Left ventricle myocardium superior (tissue), 1 donor: ENCODE measurements around the gene INO80. TPM values are rescaled to one million over a fixed set of nuclear protein-coding genes. Genes with fewer than 3 reads are reported as not detected.
"Not testable (repeated sequence)": the region's sequence is repeated elsewhere in the genome, so short reads cannot be mapped to it uniquely, and the experiment has no call there.

Experiments used
- ATAC-seq: fragments of 200-7000 bp; cut with Tn5 transposase; one replicate; pipeline ENCODE4 v1.9.1; 2020; ENCODE audit warnings: mild to moderate bottlenecking, moderate library complexity
- DNase-seq: peaks from one replicate; pipeline ENCODE4 v3.0.0-alpha.2; 2020
- intact Hi-C: fragments of 100-400 bp; cut with micrococcal nuclease; formaldehyde crosslinking; loops from one replicate; pipeline ENCODE4 v1.11.0; 2022
- total RNA-seq: library from RNA; stranded (reverse); fragmentation: NEBNext Ultra II Directional; extraction: Animal tissue kit (Norgen Biotek cat#: 25700); gene quantifications from one replicate; pipeline ENCODE4 v1.2.1, GENCODE V29; 2021
- donor health status: DM: no; HTN: yes; CAD: no; lungs with severe emphysema.

INO80 gene
- total RNA-seq, 1 donor from 2014 or later: 10.6 TPM

DNA sequence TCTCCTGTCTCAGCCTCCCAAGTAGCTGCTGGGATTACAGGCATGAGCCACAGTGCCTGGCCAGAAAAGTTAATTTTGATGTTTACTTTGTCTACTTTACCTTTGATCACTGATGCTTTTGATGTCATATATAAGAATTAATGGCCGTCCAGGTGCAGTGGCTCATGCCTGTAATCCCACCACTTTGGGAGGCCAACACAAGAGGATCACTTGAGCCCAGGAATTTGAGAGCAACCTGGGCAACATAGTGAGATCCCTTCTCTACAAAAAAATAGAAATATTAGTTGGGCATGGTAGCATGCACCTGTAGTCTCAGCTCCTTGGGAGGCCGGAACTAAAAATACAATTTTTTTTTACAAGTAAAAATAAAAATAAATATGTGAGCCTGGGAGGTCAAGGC lies 6.8 kb upstream of the INO80 start:
- ATAC-seq (no peak), DNase-seq (no peak)
- intact Hi-C loops: no loop called here

DNA sequence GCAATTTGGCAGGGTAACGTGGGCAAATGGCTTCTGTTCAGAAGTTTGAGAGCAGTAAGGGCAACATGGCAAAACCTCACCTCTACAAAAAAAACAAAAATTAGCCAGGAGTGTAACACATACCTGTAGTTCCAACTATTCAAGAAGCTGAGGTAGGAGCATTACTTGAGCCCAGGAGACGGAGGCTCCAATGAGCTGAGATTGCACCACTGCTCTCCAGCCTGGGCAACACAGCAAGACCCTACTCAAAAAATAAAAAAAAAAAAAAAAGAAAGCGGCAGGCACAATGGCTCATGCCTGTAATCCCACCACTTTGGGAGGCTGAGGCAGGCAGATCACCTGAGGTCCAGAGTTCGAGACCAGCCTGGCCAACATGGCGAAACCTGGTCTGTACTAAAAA lies 5.9 kb upstream of the INO80 start:
- intact Hi-C loops: no loop called here
- DNase-seq (no peak), ATAC-seq (no peak)

DNA sequence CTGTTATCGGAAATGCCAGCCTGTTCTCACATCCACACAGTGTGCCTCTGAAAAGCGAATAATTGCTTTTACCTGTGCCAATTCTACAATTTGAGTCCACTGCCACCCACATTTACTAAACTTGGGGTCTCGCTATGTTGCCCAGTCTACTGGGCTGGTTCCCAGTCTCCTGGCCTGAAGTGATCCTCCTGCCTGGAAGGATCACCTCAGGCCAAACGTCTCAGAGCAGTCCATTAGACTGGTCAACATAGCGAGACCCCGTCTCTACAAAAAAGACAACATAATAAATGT lies 827 bp upstream of the INO80 start:
- ATAC-seq (no peak), DNase-seq (no peak)
- intact Hi-C loops: loop anchor here (5.0 kb wide), 1 partner anchor 115 kb away; the partner anchor contains the start of genes CHP1 and EXD1

DNA sequence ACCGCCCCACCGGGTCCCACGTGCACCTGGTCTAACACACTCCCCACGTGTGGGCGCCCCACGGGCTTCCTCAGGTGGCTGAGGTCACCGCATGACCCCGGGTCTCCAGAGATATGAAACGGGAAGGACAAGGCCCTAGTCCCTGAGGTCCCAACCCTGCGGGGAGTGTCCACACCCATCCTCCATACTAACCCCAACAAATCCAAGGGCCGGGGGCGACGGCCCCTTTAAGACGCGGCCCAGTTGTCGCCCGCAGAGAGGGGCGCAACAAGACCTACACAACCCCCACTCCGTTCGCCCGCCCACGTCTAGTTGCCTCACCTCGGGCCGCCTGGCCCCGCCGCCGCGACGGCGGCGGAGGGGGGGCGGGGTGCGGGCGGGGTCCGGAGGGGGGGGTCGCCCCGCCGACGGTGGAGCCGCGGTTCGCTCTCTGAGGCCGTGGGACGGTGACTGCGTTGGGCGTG lies 396 bp downstream of the INO80 start:
- intact Hi-C loops: loop anchor here (5.0 kb wide), 1 partner anchor 117 kb away; the partner anchor contains the start of genes CHP1 and EXD1
- DNase-seq: no peak
- ATAC-seq: peak; percentile 72

DNA sequence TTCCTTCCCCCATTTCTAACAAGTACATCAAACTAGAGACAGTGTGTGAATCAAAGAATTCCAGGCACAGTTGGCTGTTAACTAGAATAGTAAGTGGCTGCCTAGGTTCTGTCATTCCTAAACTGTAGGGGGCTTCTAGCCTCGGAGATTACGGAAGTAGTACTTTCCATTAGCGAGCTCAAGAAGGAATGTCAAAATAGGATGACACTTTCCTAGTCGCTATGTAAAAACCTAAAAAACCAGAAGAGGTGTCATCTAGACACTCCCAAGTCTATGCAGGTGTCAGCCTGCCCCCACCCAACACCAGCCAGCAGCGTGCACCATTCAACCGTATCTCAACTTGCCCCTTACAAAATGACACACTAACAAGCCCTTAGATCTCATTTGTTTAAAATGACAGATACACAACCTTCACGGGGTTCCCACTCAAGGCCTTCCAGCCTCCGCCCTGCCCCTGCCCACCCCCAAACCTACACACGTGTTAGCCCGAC lies 874 bp downstream of the INO80 start:
- intact Hi-C loops: loop anchor here (5.0 kb wide), 1 partner anchor 117 kb away; the partner anchor contains the start of genes CHP1 and EXD1
- ATAC-seq (no peak), DNase-seq (no peak)

DNA sequence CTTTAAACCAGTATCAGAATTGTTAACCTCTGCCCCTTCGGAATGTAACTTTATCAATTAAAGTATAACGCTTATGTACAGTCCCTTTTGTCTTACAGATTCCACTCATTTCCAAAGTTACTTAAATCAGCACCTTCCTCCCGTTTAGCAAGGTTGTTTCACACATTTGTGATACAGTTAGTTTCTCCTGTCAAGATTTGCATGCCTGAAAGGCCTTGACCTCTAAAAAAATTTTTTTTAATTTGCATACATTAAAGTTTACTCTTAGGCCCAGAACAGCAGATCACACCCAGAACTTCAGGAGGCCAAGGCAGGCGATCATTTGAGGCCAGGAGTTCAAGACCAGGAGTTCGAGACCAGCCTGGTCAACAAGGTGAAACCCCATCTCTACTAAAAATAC lies 9.1 kb downstream of the INO80 start:
- DNase-seq (no peak), ATAC-seq (no peak)
- intact Hi-C loops: no loop called here

DNA sequence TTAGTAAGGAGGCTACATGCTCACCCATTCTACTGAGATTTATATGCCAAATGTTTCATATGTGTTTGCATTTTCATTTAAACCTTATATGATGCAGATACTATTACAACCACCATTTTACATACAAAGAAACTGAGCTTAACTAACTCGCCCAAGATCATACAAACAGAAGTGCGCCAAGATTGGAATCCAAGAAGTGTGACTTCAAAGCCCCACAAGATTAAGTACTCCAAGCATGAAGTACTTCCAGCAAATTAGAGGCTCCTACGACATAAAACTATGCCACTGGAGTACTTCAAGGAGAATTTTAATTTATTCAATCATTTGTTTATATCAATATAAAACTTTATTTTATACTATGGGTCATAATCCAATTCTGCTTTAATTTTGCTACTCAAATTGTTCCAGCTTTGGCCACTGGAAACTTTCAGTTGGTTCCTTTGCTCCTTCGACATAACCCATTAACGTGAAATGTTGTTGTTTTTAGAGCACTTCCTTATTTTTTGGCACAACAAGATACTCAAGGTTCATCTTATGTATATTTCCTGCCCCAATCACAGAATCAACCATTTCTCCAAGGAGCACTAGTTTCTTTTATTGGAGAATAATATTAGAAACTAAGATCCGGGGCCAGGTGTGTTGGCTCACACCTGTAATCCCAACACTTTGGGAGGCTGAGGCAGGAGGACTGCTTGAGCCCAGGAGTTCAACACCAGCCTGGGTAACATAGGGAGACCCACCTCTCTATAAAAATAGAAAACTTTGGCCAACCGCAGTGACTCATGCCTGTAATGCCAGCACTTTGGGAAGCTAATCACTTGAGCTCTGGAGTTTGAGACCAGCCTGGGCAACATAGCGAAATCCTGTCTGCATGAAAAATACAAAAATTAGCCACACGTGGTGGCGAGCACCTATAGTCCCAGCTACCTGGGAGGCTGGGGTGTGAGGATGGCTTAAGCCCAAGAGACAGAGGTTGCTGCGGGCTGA lies 10.4 kb downstream of the INO80 start:
- ATAC-seq (no peak), DNase-seq (no peak)
- intact Hi-C loops: no loop called here

DNA sequence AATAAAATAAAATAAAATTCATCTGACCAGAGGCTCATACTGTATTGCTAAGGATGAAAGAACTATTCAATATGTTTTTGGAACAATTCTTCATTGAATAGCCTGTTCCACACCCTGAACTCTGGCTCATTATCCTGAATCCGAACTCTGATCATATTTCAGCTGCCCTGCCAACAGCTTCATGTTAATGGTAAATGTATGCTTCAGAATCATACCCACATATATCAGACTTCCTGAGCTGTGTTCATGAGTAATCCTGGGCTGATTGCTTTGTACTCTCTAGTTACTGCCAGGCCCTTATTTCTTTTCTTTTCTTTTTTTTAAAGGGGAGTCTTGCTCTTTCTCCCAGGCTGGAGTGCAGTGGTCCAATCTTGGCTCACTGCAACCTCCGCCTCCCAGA lies 11.8 kb downstream of the INO80 start:
- no peak for DNase-seq
- no peak for ATAC-seq
- intact Hi-C loops: no loop called here

DNA sequence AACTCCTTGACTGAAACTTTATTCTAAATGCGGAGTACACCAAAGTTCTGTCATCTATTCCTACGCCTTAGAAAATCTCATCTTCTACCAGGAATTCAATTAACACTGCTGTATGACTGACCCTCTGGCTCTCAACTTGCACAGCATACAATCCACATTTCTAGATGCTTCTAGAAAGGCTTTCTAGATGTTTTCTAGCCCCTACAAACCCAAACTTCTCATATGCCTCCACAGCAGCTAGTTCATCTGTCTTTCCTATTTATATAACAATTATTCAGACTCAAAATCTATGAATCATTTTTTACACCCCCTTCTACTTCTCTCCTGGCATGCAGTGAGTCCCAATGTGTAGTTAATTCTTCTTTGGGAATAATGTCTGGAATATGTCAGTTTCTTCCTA lies 13.2 kb downstream of the INO80 start:
- intact Hi-C loops: no loop called here
- DNase-seq: no peak
- ATAC-seq: no peak

DNA sequence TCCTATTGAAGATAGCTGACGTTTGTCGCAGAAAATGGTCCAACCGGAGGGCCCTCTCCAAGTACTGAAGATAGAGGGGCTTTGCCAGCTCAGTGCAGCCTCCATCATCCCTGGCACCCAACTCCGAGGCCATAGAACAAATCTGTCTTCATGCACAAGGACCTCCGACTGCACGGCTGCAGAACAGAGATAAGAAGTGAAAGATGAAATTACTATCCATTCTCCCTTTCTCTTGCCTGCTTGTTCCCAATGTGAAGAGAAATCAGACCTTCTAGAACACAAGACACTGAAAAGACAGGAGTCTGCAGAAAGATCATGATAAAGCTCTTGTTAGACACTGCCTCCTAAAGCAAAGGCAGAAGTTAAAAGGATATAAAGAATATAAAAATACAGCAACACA lies 19.9 kb downstream of the INO80 start:
- ATAC-seq: no peak
- DNase-seq: no peak
- intact Hi-C loops: no loop called here

DNA sequence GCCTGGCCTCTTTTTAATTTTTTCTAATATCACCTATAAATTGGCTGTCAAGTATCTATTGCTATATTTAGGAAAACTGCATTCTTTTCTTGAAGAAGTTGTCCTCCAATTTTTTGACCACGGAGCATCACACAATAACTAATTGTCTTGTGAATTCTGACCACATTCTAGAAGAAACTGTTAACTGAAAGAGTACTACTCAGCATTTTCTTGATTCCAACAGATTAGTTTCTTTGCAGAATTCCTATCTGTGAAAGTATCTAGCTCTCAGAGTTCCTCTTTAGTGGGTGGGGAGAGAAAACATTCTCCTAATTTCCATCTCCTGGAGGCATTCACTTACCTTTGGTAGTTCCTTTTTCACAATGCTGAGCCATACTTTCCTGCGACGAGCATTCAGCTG lies 31.1 kb downstream of the INO80 start:
- no peak for ATAC-seq
- no peak for DNase-seq
- intact Hi-C loops: loop anchor here (5.0 kb wide), 1 partner anchor 38 kb away; no protein-coding TSS in a partner anchor

DNA sequence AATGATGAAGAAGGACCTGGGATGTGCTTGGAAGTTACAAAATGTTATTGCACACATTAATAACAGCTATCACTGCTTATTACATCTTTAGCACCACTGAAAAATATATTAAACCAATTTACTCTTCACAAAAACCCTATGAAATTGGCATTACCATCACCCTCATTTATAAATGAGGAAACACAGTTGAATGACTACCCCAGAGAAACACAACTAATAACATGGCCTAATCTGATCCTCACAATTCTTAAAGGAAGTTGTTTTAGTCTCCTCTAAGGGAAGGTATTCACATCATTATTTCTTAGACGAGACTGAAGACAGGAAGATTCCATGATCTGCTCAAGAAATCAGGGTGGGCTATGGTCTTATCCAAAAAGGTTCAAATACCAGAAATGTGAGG lies 35.9 kb downstream of the INO80 start:
- intact Hi-C loops: no loop called here
- no peak for DNase-seq
- no peak for ATAC-seq

DNA sequence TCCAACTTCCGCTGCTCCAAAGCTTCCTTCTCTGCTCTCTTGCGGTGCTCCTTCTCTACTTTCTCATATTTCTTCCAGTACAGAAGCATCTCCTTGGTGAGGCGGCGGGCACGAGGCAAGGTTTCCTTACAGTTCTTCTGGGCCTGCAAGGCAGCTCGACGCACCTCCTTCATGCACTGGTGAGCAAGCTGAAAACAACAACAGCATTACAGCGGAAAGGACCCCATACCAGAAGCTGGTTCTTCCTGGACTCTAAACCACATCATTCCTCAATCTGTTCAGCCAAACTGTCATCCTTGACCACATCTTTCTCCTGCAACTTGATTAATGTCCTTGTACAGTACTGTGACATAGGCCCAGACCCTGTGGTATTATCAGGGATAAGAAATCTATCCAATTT lies 36.4 kb downstream of the INO80 start:
- no peak for DNase-seq
- no peak for ATAC-seq
- intact Hi-C loops: no loop called here

DNA sequence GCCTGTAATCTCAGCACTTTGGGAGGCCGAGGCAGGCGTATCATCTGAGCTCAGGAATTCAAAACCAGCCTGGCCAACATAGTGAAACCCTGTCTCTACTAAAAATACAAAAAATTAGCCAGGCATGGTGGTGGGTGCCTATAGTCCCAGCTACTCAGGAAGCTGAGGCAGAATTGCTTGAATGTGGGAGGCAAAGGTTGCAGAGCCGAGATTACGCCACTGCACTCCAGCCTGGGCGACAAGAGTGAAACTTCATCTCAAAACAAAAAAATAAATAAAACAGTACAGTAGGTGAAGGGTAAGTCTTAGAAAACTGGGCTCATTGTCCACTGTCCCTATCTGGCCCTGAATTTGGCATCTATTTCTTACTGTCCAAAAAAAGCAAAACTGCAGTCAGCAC lies 37.2 kb downstream of the INO80 start:
- DNase-seq, intact Hi-C loops, ATAC-seq: not testable (repeated sequence)

DNA sequence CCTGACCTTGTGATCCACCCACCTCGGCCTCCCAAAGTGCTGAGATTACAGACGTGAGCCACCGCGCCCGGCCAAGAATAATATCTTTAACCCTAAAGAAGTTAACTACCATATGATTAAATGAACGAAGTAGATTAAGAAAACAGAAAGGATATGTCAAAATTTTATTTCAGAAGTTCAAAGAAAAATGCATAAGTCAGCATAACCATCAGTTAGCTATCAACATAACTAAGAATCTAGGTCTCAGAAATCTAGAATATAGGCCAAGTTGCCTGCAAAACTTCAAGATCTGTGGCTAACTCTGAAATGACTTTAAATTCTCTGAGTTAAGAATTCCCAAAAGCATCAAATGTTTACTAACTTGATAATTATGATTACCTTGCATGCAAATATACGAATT lies 38.0 kb downstream of the INO80 start:
- DNase-seq: no peak
- ATAC-seq: no peak
- intact Hi-C loops: no loop called here

DNA sequence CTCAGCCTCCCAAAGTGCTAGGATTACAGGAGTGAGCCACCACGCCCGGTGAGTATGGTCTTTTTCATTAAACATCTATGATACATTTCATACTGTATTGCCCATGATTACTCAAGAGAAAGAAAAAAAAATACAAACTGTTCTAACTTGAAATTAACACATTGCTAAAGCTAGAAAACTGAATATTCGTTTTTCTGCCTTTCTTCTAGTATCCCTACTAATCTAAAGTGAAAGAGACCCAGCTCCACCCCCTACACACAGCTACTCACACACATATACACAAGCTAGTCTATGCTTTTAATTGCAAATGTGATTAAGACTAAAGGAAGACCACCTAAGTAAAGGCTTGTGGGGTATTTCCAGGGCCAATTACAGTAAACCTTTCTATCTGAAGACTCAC lies 43.1 kb downstream of the INO80 start:
- no peak for ATAC-seq
- no peak for DNase-seq
- intact Hi-C loops: no loop called here

DNA sequence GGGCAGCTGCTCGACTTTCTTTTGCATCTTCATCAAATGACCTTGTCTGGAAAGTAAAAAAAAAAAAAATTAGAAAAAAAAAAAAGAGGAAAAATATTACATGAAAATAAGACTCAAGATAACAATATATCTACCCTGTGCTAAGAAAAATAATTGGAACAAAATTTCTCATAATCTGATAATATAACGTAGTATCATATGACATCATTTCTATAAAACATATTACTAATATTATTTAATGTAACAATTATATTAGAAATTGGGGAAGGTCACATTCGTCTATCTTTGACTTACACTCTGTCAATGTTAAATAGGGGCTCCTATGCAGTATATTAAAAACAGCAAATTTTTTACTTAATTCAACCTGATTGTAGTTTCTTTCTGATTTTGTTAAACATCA lies 44.1 kb downstream of the INO80 start:
- ATAC-seq (no peak), DNase-seq (no peak)
- intact Hi-C loops: no loop called here

DNA sequence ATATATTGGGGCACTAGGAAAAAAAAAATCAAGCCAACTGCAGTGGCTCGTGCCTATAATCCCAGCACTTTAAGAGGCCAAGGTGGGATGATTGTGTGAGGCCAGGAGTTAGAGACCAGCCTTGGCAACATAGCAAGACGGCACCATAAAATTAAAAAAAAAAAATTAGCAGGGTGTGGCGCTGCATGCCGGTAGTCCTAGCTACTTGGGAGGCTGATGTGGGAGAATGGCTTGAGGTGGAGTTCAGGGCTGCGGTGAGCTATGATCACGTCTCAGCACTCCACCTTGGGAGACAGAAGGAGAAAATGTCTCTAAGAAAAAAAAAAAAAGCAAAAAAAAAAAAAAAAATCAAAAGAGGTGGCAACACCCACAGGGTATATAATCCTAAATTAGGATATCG lies 49.6 kb downstream of the INO80 start:
- ATAC-seq: no peak
- intact Hi-C loops: no loop called here
- DNase-seq: no peak

DNA sequence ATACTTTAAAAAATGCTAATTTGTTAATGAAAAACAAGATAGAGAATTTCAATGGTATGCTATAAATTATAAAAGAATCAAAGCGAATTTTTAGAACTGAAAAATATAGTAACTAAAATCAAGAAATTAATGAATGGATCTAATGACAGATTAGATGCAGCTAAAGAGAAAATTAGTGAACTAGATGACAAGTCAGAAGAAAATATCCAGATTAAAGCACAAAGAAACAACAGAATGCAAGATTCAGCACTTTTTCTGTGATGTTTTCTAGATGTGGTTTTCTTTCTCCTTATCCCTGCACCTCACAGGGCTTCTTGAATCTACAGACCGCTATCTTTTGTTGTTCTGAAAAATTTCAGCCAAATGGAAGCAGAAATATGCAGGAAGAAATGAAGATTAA lies 54.4 kb downstream of the INO80 start:
- intact Hi-C loops: no loop called here

DNA sequence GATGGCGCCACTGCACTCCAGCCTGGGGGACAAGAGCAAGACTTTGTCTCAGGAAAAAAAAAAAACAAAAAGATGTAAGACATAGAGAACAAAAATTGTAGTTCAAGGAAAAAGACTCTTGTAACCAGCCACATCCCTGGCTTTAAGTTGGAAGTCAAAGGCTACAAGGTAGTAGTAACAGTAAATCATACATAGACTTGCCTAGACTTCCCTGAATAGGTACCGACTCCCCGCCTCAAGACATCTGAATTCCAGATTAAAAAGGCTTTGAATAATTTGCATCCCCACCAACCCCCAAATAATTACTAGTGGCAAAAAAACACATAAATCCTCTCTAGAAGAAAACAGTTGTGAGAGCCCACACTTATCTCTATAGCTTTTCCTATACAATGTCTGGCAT lies 55.6 kb downstream of the INO80 start:
- no peak for ATAC-seq
- no peak for DNase-seq
- intact Hi-C loops: no loop called here

More for the DNA sequence above, 54.4 kb downstream of the INO80 start:
- no peak for DNase-seq
- no peak for ATAC-seq

DNA sequence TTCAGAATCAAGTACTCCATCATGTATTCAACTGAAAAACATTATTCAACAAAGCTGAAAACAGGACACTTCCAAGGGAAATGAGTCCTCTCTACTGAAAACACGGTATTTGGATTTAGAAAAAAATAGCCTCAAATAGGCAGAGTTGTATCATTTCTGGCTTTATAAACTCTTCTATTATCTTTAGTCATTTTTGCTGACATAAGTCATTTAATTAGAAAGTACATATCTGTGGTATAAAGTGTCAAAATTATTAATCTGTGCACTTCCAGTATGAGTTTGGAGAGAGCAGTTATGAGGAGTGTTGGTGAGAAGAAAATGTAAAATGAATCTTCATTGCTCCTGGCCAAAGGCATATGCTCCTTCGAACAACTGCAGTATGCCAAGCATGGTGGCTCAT lies 59.3 kb downstream of the INO80 start:
- intact Hi-C loops: no loop called here

More for the DNA sequence above, 59.3 kb downstream of the INO80 start:
- DNase-seq (no peak), ATAC-seq (no peak)
